ENCODE results near the gene MAGEB17.

DNA sequence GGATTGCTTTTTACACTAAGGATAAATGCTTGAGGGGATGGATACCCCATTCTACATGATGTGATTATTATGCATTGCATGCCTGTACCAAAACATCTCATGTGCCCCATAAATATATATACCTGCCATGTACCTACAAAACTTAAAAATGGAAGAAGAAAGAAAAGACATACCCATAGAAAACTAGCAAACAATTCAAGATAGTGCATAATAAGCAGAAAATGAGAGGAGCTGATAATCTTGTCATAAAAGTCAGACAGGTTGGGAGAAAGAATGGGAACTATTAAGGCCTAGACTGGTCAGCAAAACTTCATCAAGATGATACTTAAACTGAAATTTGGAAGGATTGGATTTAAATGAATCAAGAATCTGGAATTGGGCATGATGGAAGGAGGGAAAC, 21.6 kb upstream of the MAGEB17 start:
- TF ChIP-seq CTCF (conservative IDR thresholded peaks at IDR 0.05 in 1 of 2, IDR thresholded peaks at IDR 0.05 in 1 of 2; ENCODE audit: low read depth in 1 of 2, low read length in 2 of 2) (no peak), EZH2 (IDR thresholded peaks at IDR 0.05; ENCODE audit: low read length, missing control alignments) (no peak)
